NCI-H345 treated with DMSO at 0.1 percent for 48 hours (cell line): Measurements from ENCODE around the gene MYADML2.
"Not testable (repeated sequence)": the region's sequence is repeated elsewhere in the genome, so short reads cannot be mapped to it uniquely, and the experiment has no call there.

Experiments used
- DNase-seq: peaks from one replicate; lab custom pipeline; 2025; ENCODE audit not compliant: unreplicated experiment; lab: John Stamatoyannopoulos, UW

MYADML2 gene

GRCh38 chr17:81926451-81927151 is 20.4 kb downstream of the MYADML2 start:
- peak; percentile 30 for DNase-seq

GRCh38 chr17:81925860-81926450 is 21.1 kb downstream of the MYADML2 start:
- DNase-seq, result no peak

- DNase-seq, result no peak
Measured at GRCh38 chr17:81924557-81925532, 22.2 kb downstream of the MYADML2 start.

GRCh38 chr17:81923302-81924260 is 23.5 kb downstream of the MYADML2 start:
- DNase-seq, result no peak

- no peak for DNase-seq
Measured at GRCh38 chr17:81922566-81923301, 24.3 kb downstream of the MYADML2 start.

- no peak for DNase-seq
Measured at GRCh38 chr17:81921996-81922565, 25.0 kb downstream of the MYADML2 start.

- no peak for DNase-seq
Measured at GRCh38 chr17:81921537-81921862, 25.5 kb downstream of the MYADML2 start.

- no peak for DNase-seq
Measured at GRCh38 chr17:81920612-81921536, 26.2 kb downstream of the MYADML2 start.

- DNase-seq, result no peak
Measured at GRCh38 chr17:81918832-81919545, 28.0 kb downstream of the MYADML2 start.

GRCh38 chr17:81918333-81918669 is 28.7 kb downstream of the MYADML2 start:
- not testable (repeated sequence) for DNase-seq

- peak; percentile 83 for DNase-seq
Measured at GRCh38 chr17:81917565-81918332, 29.3 kb downstream of the MYADML2 start, which contains the start of gene SIRT7. TSS of gene SIRT7 (minus strand) at chr17:81918176. CDS start at chr17:81918131, 45 bp downstream.

- DNase-seq, result no peak
Measured at GRCh38 chr17:81916234-81917001, 30.6 kb downstream of the MYADML2 start.

GRCh38 chr17:81915331-81915730 is 31.7 kb downstream of the MYADML2 start:
- no peak for DNase-seq

GRCh38 chr17:81914103-81914850 is 32.8 kb downstream of the MYADML2 start:
- DNase-seq, result no peak

- no peak for DNase-seq
Measured at GRCh38 chr17:81913394-81914102, 33.5 kb downstream of the MYADML2 start.
